Measurements from ENCODE around the gene CMTM8. TPM values are rescaled to one million over a fixed set of nuclear protein-coding genes. Genes with fewer than 3 reads are reported as not detected.
"Not testable (repeated sequence)": the region's sequence is repeated elsewhere in the genome, so short reads cannot be mapped to it uniquely, and the experiment has no call there.

The CMTM8 gene, protein sequence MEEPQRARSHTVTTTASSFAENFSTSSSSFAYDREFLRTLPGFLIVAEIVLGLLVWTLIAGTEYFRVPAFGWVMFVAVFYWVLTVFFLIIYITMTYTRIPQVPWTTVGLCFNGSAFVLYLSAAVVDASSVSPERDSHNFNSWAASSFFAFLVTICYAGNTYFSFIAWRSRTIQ
- 10 to 100 TPM in 3 of 4 donors, 1 to 10 TPM in 1; 9.9 to 13.8 (median 10.1) TPM for polyA plus RNA-seq (ENCODE audit: insufficient read length in 4 of 4)

GRCh38 chr3:32238453-32239306, at the start of gene CMTM8:
Gene CMTM8 (plus strand): TSS chr3:32238680. CDS start chr3:32238973, 293 bp downstream.
- DNase-seq (ENCODE audit: low read depth in 4 of 4, low spot score in 2 of 4): peak in 3 of 4 donors; percentile 54 to 60 (median 57)

DNA sequence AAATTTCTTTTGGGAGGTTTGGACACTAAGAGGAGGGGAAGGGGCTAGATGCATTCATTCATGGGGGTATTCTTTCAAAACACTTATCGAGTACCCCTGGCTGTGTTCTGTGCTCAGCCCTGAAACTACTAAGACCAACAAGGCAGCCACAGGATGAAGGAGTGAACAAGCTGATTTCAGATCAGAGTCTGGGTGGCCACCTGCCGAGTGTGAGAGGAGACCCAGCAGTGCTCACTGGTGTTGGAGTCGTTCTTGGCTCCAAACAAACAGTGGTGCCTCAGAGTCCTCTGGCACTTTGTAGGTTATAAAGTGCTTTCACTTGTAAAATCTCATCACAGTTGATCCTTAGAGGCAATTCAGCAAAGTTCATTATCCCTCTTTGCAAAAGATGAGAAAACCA, 48.8 kb upstream of the CMTM8 start:
- no peak for DNase-seq (ENCODE audit: low read depth in 4 of 4, low spot score in 2 of 4)

DNA sequence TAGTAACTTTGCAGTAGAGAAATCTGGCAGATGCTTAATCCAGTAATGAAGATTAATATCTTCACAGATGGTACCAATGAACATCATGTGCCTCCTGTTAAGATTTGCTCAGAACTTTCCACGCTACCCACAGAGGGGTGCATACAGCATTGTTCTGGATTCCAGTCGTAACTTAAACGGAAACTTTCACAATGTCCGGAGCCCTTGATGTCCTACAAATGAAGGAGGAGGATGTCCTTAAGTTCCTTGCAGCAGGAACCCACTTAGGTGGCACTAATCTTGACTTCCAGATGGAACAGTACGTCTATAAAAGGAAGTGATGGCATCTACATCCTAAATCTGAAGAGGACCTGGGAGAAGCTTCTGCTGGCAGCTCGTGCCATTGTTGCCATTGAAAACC, 47.9 kb upstream of the CMTM8 start:
- not testable (repeated sequence) for DNase-seq (ENCODE audit: low read depth in 4 of 4, low spot score in 2 of 4)

- DNase-seq (ENCODE audit: low read depth in 4 of 4, low spot score in 2 of 4): no peak
These were observed 45.4 kb upstream of the CMTM8 start for GRCh38 chr3:32193101-32193500.

DNA sequence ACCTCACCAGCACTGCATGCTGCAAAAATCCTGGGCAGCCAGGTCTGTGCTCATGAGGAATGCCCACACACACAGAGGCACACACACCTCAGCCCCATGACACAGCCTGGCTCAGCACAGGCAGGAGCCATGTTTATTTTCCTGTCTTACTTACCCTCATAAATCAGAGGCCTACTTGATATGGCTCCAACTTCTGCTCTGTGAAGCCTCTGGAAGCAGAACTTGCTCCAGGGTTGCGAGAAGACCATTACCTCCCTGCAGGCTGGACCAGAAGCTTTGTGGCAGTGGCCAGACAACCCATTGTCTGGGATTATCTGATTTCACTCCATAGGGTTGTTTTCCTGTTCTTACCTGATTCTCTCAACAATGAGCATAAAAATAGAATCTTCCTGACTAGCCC, 43.8 kb upstream of the CMTM8 start:
- no peak for DNase-seq (ENCODE audit: low read depth in 4 of 4, low spot score in 2 of 4)

DNA sequence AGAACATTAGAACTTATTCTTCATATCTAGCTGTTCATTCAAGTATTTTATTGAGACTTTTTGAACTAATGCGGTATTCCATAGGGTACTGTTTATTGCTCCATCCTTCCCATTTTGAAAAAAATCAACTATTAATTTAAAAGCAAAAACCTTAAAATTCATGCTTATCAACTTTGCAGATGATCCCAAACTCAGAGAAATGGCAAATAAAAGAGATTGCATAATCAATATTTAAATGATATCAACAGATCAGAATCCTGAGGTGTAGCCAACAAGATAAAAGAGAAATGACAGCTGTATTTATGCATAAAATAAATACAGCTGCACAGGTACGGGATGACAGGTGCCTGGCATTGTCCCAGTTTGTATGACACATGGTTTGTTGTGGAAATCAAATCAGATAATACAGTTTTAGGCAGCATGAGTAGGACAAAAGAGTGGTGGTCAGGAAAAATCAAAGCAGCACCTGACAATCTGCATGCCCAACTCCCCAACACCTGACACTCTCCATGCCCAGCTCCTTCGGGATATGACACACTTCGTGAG, 42.4 kb upstream of the CMTM8 start:
- no peak for DNase-seq (ENCODE audit: low read depth in 4 of 4, low spot score in 2 of 4)

DNA sequence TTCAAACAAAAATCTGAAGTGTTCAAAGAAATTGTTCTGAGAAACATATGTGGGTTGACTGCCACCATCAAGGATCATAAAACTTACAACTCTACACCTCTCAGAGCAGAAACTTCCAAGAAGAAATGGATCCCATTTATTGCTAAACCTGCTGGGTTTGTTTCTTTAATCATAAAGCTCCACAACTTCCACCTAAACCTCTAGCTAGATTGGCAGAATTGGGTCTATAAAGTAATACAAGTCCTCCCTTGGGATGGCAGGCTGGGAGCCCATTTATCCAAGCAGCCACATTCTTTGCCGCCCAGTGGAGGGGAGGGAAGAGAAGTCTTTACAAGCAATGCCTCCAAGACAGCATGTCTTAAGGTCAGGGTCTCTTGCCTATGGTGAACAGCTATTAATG, 40.5 kb upstream of the CMTM8 start:
- no peak for DNase-seq (ENCODE audit: low read depth in 4 of 4, low spot score in 2 of 4)

DNA sequence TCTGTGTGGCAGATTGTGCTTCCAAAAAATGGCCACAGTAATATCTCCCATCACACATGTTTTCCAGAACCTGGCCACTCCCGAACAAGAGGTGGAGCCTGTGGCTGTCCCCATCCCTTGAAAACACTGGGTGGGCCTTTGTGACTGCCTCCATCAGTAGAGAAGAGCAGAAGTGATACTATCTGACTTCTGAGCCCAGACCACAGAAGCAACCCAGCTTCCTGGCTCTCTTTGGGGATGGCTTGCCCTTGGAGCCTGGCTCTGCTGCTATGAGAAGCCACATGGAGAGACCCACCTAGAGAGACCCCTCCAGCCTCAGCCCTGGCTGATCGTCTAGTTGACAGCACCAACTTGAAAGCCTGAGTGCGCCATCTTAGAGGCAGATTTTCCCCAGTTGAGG, 39.8 kb upstream of the CMTM8 start:
- DNase-seq (ENCODE audit: low read depth in 4 of 4, low spot score in 2 of 4): no peak

DNA sequence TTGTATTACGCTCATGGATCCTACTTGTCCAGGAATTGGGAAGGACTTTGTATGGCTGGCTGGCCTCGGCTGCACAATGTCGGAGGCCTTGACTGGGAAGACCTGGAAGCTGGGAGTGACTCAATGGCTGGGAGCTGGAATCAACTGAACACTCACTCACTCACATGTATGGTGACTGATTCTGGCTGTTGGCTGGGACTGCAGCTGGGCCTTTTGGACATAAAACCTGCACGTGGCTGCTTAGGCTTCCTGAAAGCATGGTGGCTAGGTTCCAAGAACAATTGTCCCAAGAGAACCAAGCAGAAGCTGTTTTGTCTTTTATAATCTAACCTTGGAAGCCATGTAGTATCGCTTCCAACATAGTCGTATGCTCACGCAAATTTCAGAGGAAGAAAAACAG, 38.0 kb upstream of the CMTM8 start:
- no peak for DNase-seq (ENCODE audit: low read depth in 4 of 4, low spot score in 2 of 4)

- DNase-seq (ENCODE audit: low read depth in 4 of 4, low spot score in 2 of 4): no peak
These were observed 37.3 kb upstream of the CMTM8 start for GRCh38 chr3:32200992-32201758.

GRCh38 chr3:32202496-32202895, 36.0 kb upstream of the CMTM8 start:
- DNase-seq (ENCODE audit: low read depth in 4 of 4, low spot score in 2 of 4): no peak

DNA sequence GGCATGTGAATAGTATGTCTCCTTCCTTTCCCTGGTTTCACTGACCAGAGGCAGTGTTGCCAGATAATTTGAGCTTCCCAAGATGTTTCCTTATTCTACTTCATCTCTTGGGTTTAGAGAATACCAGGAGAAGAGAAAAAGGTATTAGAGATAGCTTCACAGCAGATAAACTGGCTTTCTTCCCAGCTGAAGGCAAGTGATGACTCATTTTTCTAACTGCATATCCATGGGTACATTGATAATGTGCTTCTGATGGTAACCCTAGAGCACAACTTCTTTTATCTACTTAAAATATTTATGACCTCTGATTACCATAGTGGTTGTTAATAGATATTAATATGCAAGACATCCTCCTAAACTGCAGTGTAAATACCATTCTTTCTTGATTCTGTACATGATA, 34.6 kb upstream of the CMTM8 start:
- DNase-seq (ENCODE audit: low read depth in 4 of 4, low spot score in 2 of 4): no peak

- DNase-seq (ENCODE audit: low read depth in 4 of 4, low spot score in 2 of 4): no peak
These were observed 30.0 kb upstream of the CMTM8 start for GRCh38 chr3:32208447-32208846.

DNA sequence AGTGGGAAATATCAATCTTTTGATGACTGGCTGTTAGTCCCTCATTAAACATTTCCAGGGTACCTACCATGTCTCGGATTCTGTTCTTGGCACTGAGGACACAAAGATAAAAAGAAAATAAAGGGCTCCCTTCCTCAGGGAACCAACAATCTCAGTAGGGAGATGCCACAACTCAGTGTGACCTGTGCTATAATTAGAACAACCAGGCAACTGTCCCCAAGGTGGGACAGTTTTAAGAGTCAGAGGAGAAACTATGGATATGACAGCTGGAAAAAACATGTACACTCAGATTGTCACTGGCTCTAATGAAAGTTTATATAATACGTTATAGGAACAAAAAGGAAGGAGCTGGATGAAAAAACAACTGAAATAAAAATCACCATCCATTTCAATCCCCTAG, 23.3 kb upstream of the CMTM8 start:
- DNase-seq (ENCODE audit: low read depth in 4 of 4, low spot score in 2 of 4): no peak

DNA sequence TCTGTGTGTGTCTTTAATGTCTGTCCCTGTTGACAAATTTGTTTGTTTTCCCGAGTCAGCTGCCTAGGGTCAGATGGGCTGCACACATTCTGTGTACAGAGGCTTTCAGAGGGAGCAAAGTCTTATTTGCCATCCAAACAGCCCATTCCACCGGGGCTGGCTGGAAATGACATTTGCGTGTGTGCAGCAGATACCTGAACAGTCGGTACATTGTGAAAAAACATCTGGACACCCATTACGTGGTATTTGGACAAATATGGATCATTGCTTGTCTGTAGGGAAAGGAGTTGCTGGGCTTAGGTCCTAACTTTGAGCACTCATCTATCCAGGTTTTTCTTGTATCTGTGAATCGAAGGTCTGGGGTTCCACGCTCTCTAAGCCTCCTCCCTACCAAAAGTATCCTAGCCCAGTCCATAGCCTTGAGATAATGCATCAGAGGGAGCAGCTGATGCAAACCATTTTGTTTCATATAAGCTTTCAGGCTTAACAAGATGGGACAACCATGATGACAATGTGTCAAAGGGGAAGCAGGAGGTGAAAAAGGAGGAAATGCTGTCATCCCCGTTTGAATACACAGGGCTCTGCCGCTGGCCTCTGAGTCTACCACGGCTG, 22.2 kb upstream of the CMTM8 start:
- no peak for DNase-seq (ENCODE audit: low read depth in 4 of 4, low spot score in 2 of 4)

- DNase-seq (ENCODE audit: low read depth in 4 of 4, low spot score in 2 of 4): no peak
These were observed 21.1 kb upstream of the CMTM8 start for GRCh38 chr3:32217339-32217738.

- DNase-seq (ENCODE audit: low read depth in 4 of 4, low spot score in 2 of 4): no peak
These were observed 18.9 kb upstream of the CMTM8 start for GRCh38 chr3:32219537-32219936.

GRCh38 chr3:32220006-32220405, 18.5 kb upstream of the CMTM8 start:
- DNase-seq (ENCODE audit: low read depth in 4 of 4, low spot score in 2 of 4): no peak

DNA sequence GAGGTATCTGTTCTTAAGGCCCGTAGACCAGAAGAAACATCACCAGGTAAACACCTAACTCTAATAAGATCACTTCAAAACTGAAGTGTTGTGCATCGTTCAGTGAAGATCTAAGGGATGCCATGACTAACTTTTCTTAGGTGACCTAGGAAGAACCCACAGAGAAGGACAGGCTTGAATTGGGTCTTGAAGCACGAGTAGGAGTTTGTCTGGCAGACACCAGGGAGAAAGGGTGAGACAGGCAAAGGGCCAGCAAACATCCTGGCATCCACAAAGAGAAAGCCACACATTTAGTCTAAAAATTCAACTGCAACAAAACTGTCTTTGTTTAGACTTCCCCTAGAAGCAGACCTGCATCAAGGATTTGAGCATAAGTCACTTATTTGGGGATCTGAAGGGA, 15.5 kb upstream of the CMTM8 start:
- DNase-seq (ENCODE audit: low read depth in 4 of 4, low spot score in 2 of 4): no peak

DNA sequence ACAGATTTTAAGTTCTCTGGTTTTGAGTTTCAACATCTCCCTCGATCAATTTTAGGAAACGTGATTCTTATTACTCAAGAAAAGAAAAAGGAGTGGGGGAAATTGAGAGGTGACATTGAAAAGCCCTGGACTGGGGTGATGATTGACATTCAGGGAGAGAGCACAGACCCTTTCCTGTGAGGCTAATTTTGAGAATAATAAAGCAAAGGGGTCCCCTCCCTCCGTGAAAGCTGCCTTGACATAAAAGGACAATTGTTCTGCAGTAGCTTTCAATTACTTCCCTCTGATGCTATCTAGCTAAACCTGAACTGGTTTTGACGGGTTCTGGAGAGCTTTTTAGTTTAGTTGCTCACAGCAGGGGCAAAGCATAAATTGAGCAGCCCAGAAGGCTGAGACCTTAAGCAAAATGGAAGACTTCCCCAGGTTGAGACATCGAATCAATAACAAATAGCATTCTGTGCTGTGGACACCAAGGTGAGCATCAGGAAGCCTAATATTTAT, 14.4 kb upstream of the CMTM8 start:
- DNase-seq (ENCODE audit: low read depth in 4 of 4, low spot score in 2 of 4): no peak

Data from left renal cortex interstitium (tissue), 4 donors.